H7 (cell line): ENCODE data around the gene SLPI. TPM values are rescaled to one million over a fixed set of nuclear protein-coding genes. Genes with fewer than 3 reads are reported as not detected.

ENCODE experiments used
- DNase-seq: peaks from one replicate; pipeline ENCODE4 v3.0.0; 2012
- H3K27me3 ChIP-seq: 2 replicates; pipeline ENCODE4 v1.6.0; 2011; ENCODE audit warnings: mild to moderate bottlenecking, low read length; ENCODE audit not compliant: control insufficient read depth, insufficient read depth
- H3K36me3 ChIP-seq: replicated peaks from 2 replicates; pipeline ENCODE4 v1.5.1; 2011; ENCODE audit warnings: low read length; ENCODE audit not compliant: control insufficient read depth, insufficient read depth
- H3K4me3 ChIP-seq: 2 replicates; pipeline ENCODE4 v1.5.1; 2011; ENCODE audit warnings: low read depth, mild to moderate bottlenecking, control low read depth, low read length, moderate library complexity; ENCODE audit not compliant: insufficient read depth
- total RNA-seq: library from RNA; depleted of rRNA; stranded (reverse); fragments of >200 nt; shearing (Covaris generic); gene quantifications from 2 replicates; pipeline ENCODE4 v1.2.3, GENCODE V29; 2014

Gene SLPI
- total RNA-seq, 1 experiment from 2014 or later = not detected

DNA sequence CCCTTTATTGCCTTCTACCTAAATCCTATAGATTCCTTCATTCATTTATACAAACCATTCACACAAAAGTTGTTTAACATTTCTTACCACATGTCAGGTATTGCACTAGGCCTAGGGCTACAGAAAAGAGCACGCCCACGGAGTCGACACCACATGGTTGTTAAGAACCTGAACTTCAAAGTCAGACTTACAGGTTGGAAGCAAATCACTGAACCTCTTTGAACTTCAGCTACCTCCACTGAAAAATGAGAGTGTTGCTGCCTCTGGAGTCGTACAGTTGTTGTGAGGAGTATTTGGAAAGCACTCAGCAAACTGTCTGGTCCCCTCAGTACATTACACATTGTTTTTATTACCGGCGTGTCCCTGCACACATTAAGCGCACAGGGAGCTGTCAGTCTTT is 3.3 kb upstream of the SLPI start:
- Histone ChIP-seq H3K36me3 (no peaks in the 10 kb centered on the region), H3K4me3 (no peak overlapping the region), H3K27me3 (no peaks in the 10 kb centered on the region)
- no peak for DNase-seq

DNA sequence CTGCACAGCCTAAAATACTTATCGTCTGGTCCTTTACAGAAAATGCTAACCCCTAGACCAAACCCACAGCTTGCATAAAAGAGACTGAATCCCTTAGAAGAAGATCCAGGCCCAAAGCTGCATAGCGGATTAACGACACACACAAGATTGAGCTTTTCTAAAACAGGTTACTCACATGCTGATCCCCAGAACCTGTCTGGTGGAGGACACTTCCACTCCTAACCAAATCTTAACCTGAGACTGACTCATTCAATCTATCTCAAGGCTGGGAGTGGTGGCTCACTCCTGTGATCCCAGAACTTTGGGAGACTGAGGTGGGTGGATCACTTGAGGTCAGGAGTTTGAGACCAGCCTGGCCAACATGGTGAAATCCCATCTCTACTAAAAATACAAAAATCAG is 2.8 kb upstream of the SLPI start:
- DNase-seq = no peak
- no peaks in the 10 kb centered on the region for H3K36me3 ChIP-seq
- no peak overlapping the region for H3K4me3 ChIP-seq
- H3K27me3 ChIP-seq = no peaks in the 10 kb centered on the region

- no peak for DNase-seq
- Histone ChIP-seq H3K27me3 (no peaks in the 10 kb centered on the region), H3K4me3 (no peak overlapping the region), H3K36me3 (no peaks in the 10 kb centered on the region)
These were observed 1.1 kb downstream of the SLPI start for GRCh38 chr20:45253261-45253660.

DNA sequence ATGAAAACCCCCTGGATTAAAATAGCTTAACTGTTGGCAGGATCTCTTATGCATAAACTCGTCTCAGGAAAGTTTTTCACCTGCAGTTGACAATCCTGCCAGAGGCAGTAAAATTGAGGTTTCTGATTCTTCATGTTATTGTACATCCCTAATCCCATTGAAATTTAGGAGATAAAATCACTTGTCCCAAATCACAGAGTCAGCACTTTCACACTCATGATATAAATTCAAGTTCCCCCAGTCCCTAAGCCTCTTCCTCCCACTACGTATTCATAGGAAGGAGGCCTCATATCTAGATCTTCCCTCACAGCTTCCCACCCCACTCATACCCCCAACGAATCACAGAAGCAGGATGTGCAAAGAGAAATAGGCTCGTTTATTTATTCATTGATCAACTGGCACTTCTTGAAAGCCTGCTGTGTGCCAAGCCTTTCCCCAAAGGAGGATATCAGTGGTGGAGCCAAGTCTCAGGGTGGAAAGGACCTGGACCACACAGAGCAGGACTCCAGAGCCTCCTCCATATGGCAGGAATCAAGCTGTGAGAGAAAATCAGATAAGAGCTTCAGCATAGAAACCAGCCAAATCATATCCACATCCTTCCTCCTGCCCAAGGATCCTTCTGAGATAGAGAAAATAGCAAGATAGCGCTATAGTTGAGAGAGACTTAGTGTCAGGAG is 2.3 kb downstream of the SLPI start:
- no peak for DNase-seq
- Histone ChIP-seq H3K4me3 (no peak overlapping the region), H3K27me3 (no peaks in the 10 kb centered on the region), H3K36me3 (no peaks in the 10 kb centered on the region)

GRCh38 chr20:45248609-45249008 is 5.8 kb downstream of the SLPI start:
- H3K27me3 ChIP-seq = no peaks in the 10 kb centered on the region; the same call in 1 of the 2 replicates
- DNase-seq = no peak
- no peaks in the 10 kb centered on the region for H3K36me3 ChIP-seq
- no peak overlapping the region for H3K4me3 ChIP-seq

DNA sequence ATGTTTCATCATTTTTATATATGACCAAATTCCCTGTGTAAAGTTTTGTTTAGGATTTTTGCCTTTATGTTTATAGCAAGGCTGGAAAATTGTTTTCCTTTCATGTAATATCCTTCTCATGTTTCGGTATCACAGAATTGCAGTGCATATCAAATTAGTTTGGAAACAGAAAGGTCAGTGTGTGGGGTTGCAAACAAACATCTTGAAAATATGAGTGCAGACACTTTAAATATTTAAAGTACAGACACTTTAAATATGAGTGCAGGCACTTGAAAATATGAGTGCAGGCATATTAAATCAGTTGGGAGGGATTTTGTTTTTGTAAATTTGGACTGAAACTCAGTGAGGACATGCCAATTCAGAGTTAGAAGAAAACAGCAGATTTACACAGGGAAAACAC is 6.5 kb downstream of the SLPI start:
- H3K27me3 ChIP-seq = no peaks in the 10 kb centered on the region; the same call in 1 of the 2 replicates
- no peaks in the 10 kb centered on the region for H3K36me3 ChIP-seq
- no peak for DNase-seq
- H3K4me3 ChIP-seq = no peak overlapping the region

- no peak for DNase-seq
- H3K4me3 ChIP-seq = no peak overlapping the region
- no peaks in the 10 kb centered on the region; the same call in 1 of the 2 replicates for H3K27me3 ChIP-seq
- H3K36me3 ChIP-seq = no peaks in the 10 kb centered on the region
These were observed 8.3 kb downstream of the SLPI start for GRCh38 chr20:45246109-45246508.

DNA sequence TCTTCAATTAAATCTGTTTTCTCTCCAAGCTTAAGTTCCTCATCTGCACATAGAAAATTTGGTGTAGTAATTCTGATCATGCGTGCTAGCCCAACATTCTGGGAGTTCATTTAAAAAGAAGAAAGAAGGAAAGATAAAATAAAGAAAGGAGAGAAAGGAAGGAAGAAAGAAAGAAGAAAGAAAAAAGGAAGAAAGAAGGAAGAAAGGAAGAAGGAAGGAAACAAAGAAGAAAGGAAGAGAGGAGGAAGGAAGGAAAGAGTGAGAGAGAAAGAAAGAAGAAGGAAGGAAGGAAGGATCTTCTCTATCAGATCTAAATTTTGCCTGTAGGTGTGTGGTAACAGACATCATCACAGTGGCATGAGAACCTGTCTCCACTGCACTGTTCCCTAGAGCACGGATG is 16.2 kb downstream of the SLPI start:
- Histone ChIP-seq H3K36me3 (no peaks in the 10 kb centered on the region), H3K4me3 (no peak overlapping the region)
- no peak for DNase-seq

GRCh38 chr20:45235995-45236394 is 18.4 kb downstream of the SLPI start:
- no peaks in the 10 kb centered on the region for H3K36me3 ChIP-seq
- no peaks in the 10 kb centered on the region for H3K27me3 ChIP-seq
- peak; percentile 54 for DNase-seq
- no peak overlapping the region for H3K4me3 ChIP-seq

More for the DNA sequence above, 16.2 kb downstream of the SLPI start:
- H3K27me3 ChIP-seq = no peaks in the 10 kb centered on the region

DNA sequence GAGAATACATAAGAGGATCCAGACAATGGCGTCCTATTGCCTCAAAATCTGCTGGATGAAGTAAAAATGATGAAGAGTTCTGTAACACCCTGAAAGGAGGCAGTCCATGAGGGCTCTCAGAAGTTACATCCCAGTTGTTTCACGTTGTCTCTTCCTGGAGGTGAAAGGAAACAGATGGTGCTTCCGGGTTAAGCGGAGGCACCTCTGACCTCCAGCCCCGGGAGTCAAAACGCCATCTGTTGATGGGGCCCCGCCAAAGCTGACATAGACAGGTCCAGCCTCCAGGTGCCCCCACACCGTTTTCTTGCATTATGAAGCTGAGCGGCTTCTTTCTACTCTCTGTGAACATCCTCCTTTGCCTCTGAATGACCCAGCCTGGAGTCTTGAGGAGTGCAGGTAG is 23.7 kb downstream of the SLPI start:
- H3K36me3 ChIP-seq = no peaks in the 10 kb centered on the region
- no peak for DNase-seq
- H3K27me3 ChIP-seq = no peaks in the 10 kb centered on the region
- no peak overlapping the region for H3K4me3 ChIP-seq

GRCh38 chr20:45229264-45230056 is 24.9 kb downstream of the SLPI start:
- Histone ChIP-seq H3K27me3 (no peaks in the 10 kb centered on the region), H3K4me3 (no peak overlapping the region), H3K36me3 (no peaks in the 10 kb centered on the region)
- DNase-seq = peak; percentile 60

- H3K36me3 ChIP-seq = no peaks in the 10 kb centered on the region
- DNase-seq = no peak
- no peaks in the 10 kb centered on the region for H3K27me3 ChIP-seq
- H3K4me3 ChIP-seq = no peak overlapping the region
These were observed 28.1 kb downstream of the SLPI start for GRCh38 chr20:45226287-45226686.

- H3K4me3 ChIP-seq = no peak overlapping the region
- no peak for DNase-seq
- no peaks in the 10 kb centered on the region for H3K36me3 ChIP-seq
- no peaks in the 10 kb centered on the region for H3K27me3 ChIP-seq
These were observed 31.2 kb downstream of the SLPI start for GRCh38 chr20:45223136-45223535.

GRCh38 chr20:45221076-45221475 is 33.3 kb downstream of the SLPI start, which contains the start of gene SEMG2:
TSS of gene SEMG2 (plus strand) at chr20:45221373. CDS start at chr20:45221390, 17 bp downstream.
- H3K36me3 ChIP-seq = no peaks in the 10 kb centered on the region
- no peak within 1 kb of the TSS for H3K4me3 ChIP-seq
- no peaks in the 10 kb centered on the region for H3K27me3 ChIP-seq
- DNase-seq = no peak

DNA sequence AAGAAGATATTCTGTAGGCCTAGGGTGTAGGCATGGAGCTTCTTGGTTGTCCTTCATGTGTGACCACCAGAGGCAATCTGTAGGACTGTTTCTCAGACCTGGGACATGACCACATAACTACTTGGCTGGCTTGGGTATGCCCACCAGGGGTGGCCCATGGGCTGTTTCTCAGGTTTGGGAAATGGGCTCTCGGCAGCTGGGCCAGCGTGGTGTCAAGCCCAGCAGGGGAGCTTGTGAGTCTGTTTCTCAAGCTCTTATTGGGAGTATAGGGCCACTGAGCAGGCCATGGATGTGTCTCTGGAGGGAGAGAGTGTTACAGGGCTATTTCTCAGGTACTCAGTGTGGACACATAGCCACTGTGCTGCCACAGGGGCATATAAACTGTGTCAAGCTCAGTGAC is 35.7 kb downstream of the SLPI start:
- H3K4me3 ChIP-seq = no peak overlapping the region
- H3K36me3 ChIP-seq = no peaks in the 10 kb centered on the region
- DNase-seq = no peak
- H3K27me3 ChIP-seq = no peaks in the 10 kb centered on the region
